HepG2 (cell line): ENCODE results near the gene CNBD2. TPM values are rescaled to one million over a fixed set of nuclear protein-coding genes. Genes with fewer than 3 reads are reported as not detected.

Experiments used
- ARNTL ChIP-seq: sonication (generic); formaldehyde crosslinking; IDR thresholded peaks from 2 replicates; pipeline ENCODE4 v1.4.0; 2020; ENCODE audit warnings: mild to moderate bottlenecking, missing genetic modification reagents
- ELF3 ChIP-seq: IDR thresholded peaks from 2 replicates; pipeline ENCODE4 v1.6.1; 2016; ENCODE audit warnings: missing genetic modification reagents, missing compliant biosample characterization
- ESRRA ChIP-seq: sonication (generic); formaldehyde crosslinking; IDR thresholded peaks from 2 replicates; pipeline ENCODE4 v1.5.1; 2020; ENCODE audit warnings: mild to moderate bottlenecking, low read depth, missing genetic modification reagents
- HOXA5 ChIP-seq: sonication (generic); formaldehyde crosslinking; IDR thresholded peaks from 2 replicates; pipeline ENCODE4 v1.4.0; 2020; ENCODE audit warnings: missing genetic modification reagents
- KLF15 ChIP-seq: sonication (generic); formaldehyde crosslinking; IDR thresholded peaks from 2 replicates; pipeline ENCODE4 v1.8.1; 2023; ENCODE audit warnings: borderline replicate concordance, mild to moderate bottlenecking, inconsistent platforms, missing genetic modification reagents, mixed read lengths
- SNRNP70 ChIP-seq: fragments of 200-400 bp; formaldehyde crosslinking; IDR thresholded peaks from 2 replicates; pipeline ENCODE4 v1.6.1; 2017; ENCODE audit warnings: mild to moderate bottlenecking, low read depth, low read length, moderate library complexity
- STAT6 ChIP-seq: sonication (generic); formaldehyde crosslinking; IDR thresholded peaks from 2 replicates; pipeline ENCODE4 v1.4.0; 2020; ENCODE audit warnings: missing genetic modification reagents, mild to moderate bottlenecking, borderline replicate concordance
- ZBTB4 ChIP-seq: sonication (generic); formaldehyde crosslinking; IDR thresholded peaks from 2 replicates; pipeline ENCODE4 v1.4.0; 2020; ENCODE audit warnings: missing genetic modification reagents, mild to moderate bottlenecking, borderline replicate concordance
- ZNF331 ChIP-seq: sonication (generic); formaldehyde crosslinking; IDR thresholded peaks from 2 replicates; pipeline ENCODE4 v1.4.0; 2020; ENCODE audit warnings: missing genetic modification reagents
- ZNF350 ChIP-seq: sonication (generic); formaldehyde crosslinking; IDR thresholded peaks from 2 replicates; pipeline ENCODE4 v1.4.0; 2020; ENCODE audit warnings: mild to moderate bottlenecking, low read depth, missing genetic modification reagents, borderline replicate concordance
- ZNF510 ChIP-seq: sonication (generic); formaldehyde crosslinking; IDR thresholded peaks from 2 replicates; pipeline ENCODE4 v1.4.0; 2020; ENCODE audit warnings: low read depth, mild to moderate bottlenecking, missing genetic modification reagents
- ZNF546 ChIP-seq: sonication (generic); formaldehyde crosslinking; conservative IDR thresholded peaks from 2 replicates; pipeline ENCODE4 v1.8.1; 2023; ENCODE audit warnings: mild to moderate bottlenecking, missing genetic modification reagents
- ZNF580 ChIP-seq: IDR thresholded peaks from 2 replicates; pipeline ENCODE4 v1.6.1; 2016; ENCODE audit warnings: low read depth, borderline replicate concordance
- ZNF670 ChIP-seq: sonication (generic); formaldehyde crosslinking; IDR thresholded peaks from 2 replicates; pipeline ENCODE4 v1.8.0; 2022; ENCODE audit warnings: mild to moderate bottlenecking, missing genetic modification reagents, borderline replicate concordance
- ZNF878 ChIP-seq: sonication (generic); formaldehyde crosslinking; IDR thresholded peaks from 2 replicates; pipeline ENCODE4 v1.8.1; 2023; ENCODE audit warnings: mild to moderate bottlenecking, missing genetic modification reagents, moderate library complexity
- ZSCAN9 ChIP-seq: IDR thresholded peaks from 2 replicates; pipeline ENCODE4 v1.6.1; 2016; ENCODE audit warnings: borderline replicate concordance
- polyA plus RNA-seq, 8 experiments: library from polyadenylated mRNA; depleted of rRNA in 3 of 8; stranded (reverse) in 7 of 8; unstranded in 1 of 8; fragments of >200 nt; fragmentation: Illumina TruSeq in 4 of 8; extraction: Trizol in 4 of 8; gene quantifications; 2 replicates each; pipeline versions ENCODE4 v1.2.1 to v1.2.3, GENCODE V29; 2011 to 2016; ENCODE audit warnings: low read depth in 4 of 8, missing spikeins in 1 of 8, mixed read lengths in 1 of 8; ENCODE audit not compliant: insufficient read depth in 1 of 8
- total RNA-seq, 5 experiments: library from RNA; depleted of rRNA; stranded (reverse); fragments of >200 nt; fragmentation: Illumina TruSeq; extraction: Trizol; gene quantifications; 2 replicates each; pipeline ENCODE4 v1.2.3, GENCODE V29; 2016; ENCODE audit warnings: low read depth in 1 of 5
- TF ChIP-seq, protein P1 (sequence below): sonication (generic); formaldehyde crosslinking; conservative IDR thresholded peaks from 2 replicates; pipeline ENCODE4 v1.5.0; 2020; ENCODE audit warnings: missing genetic modification reagents
- TF ChIP-seq, protein P2 (sequence below): IDR thresholded peaks from 2 replicates; pipeline ENCODE4 v1.6.1; 2016; ENCODE audit warnings: low read depth, control low read depth

CNBD2 gene
- total and polyA plus RNA-seq, 2 of the 13 experiments (the other 11 are each of a cell fraction or from before 2014, with no cell fraction given): 12.4 to 22.8 TPM

- peak; percentile 84 for TF ChIP-seq ZBTB4 (CRISPR knock-in tag)
- peak; percentile 90 for TF ChIP-seq ESRRA (CRISPR knock-in tag)
- TF ChIP-seq ZNF350: peak; percentile 100
- TF ChIP-seq, protein P1, sequence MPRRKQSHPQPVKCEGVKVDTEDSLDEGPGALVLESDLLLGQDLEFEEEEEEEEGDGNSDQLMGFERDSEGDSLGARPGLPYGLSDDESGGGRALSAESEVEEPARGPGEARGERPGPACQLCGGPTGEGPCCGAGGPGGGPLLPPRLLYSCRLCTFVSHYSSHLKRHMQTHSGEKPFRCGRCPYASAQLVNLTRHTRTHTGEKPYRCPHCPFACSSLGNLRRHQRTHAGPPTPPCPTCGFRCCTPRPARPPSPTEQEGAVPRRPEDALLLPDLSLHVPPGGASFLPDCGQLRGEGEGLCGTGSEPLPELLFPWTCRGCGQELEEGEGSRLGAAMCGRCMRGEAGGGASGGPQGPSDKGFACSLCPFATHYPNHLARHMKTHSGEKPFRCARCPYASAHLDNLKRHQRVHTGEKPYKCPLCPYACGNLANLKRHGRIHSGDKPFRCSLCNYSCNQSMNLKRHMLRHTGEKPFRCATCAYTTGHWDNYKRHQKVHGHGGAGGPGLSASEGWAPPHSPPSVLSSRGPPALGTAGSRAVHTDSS (CRISPR knock-in tag): no peak
- peak; percentile 92 for TF ChIP-seq ZSCAN9
- TF ChIP-seq ARNTL (CRISPR knock-in tag): peak; percentile 68
- peak; percentile 96 for TF ChIP-seq KLF15 (CRISPR knock-in tag)
- TF ChIP-seq ZNF580 (CRISPR knock-in tag): peak; percentile 97
- TF ChIP-seq ZNF510: peak; percentile 89
- TF ChIP-seq HOXA5: peak; percentile 99
- peak; percentile 98; the same call in 1 of the 2 replicates for TF ChIP-seq STAT6 (CRISPR knock-in tag)
- peak; percentile 99 for TF ChIP-seq ELF3 (CRISPR knock-in tag)
- TF ChIP-seq ZNF546: peak; percentile 76
- peak; percentile 98 for TF ChIP-seq ZNF878 (CRISPR knock-in tag)
- TF ChIP-seq ZNF670 (CRISPR knock-in tag): peak; percentile 99
- no peak for TF ChIP-seq SNRNP70
- TF ChIP-seq ZNF331: peak; percentile 94
- TF ChIP-seq, protein P2, sequence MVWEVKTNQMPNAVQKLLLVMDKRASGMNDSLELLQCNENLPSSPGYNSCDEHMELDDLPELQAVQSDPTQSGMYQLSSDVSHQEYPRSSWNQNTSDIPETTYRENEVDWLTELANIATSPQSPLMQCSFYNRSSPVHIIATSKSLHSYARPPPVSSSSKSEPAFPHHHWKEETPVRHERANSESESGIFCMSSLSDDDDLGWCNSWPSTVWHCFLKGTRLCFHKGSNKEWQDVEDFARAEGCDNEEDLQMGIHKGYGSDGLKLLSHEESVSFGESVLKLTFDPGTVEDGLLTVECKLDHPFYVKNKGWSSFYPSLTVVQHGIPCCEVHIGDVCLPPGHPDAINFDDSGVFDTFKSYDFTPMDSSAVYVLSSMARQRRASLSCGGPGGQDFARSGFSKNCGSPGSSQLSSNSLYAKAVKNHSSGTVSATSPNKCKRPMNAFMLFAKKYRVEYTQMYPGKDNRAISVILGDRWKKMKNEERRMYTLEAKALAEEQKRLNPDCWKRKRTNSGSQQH (CRISPR knock-in tag): peak; percentile 36; the same call in 1 of the 2 replicates
Measured at GRCh38 chr20:35954200-35954906, 14.0 kb upstream of the CNBD2 start, which contains the start of gene SCAND1 (continued).
